HepG2 (cell line): Measurements from ENCODE around the gene VCAN.

Experiments
- GABPA ChIP-seq, 2 experiments: IDR thresholded peaks; 2 replicates each; pipeline ENCODE4 v1.6.1; 2011 to 2016; ENCODE audit warnings: low read depth in 2 of 2, low read length in 1 of 2, missing biosample characterization in 1 of 2, missing genetic modification characterization in 1 of 2
- POLR2AphosphoS5 ChIP-seq: IDR thresholded peaks from 2 replicates; pipeline ENCODE4 v1.6.1; 2012; ENCODE audit warnings: low read depth, low read length
- RAD21 ChIP-seq: fragments of 450-650 bp; formaldehyde crosslinking; IDR thresholded peaks from 2 replicates; pipeline ENCODE4 v1.5.0; 2020; ENCODE audit warnings: mild to moderate bottlenecking
- SRF ChIP-seq: IDR thresholded peaks from 2 replicates; pipeline ENCODE4 v1.6.1; 2011; ENCODE audit warnings: mild to moderate bottlenecking, low read depth, low read length, moderate library complexity
- ZBTB7A ChIP-seq: sonication (generic); formaldehyde crosslinking; IDR thresholded peaks from 2 replicates; pipeline ENCODE4 v1.8.0; 2022; ENCODE audit warnings: mild to moderate bottlenecking, missing genetic modification reagents
- ZNF30 ChIP-seq: sonication (generic); formaldehyde crosslinking; IDR thresholded peaks from 2 replicates; pipeline ENCODE4 v1.5.0; 2020; ENCODE audit warnings: mild to moderate bottlenecking, missing genetic modification reagents
- TF ChIP-seq, protein P1 (sequence below): sonication (generic); formaldehyde crosslinking; IDR thresholded peaks from 2 replicates; pipeline ENCODE4 v1.5.0; 2020; ENCODE audit warnings: mild to moderate bottlenecking, missing genetic modification reagents, moderate library complexity
- TF ChIP-seq, protein P2 (sequence below), 2 experiments: sonication (generic) in 1 of 2; formaldehyde crosslinking in 1 of 2; IDR thresholded peaks; 2 replicates each; pipeline versions ENCODE4 v1.4.0 to v1.6.1; 2018 to 2020; ENCODE audit warnings: missing genetic modification reagents in 2 of 2, borderline replicate concordance in 1 of 2, low read depth in 1 of 2, mild to moderate bottlenecking in 1 of 2, missing biosample characterization in 1 of 2
- TF ChIP-seq, protein P3 (sequence below): fragments of 450-650 bp; IDR thresholded peaks from 2 replicates; pipeline ENCODE4 v1.6.1; 2016
- TF ChIP-seq, protein P4 (sequence below): sonication (generic); formaldehyde crosslinking; IDR thresholded peaks from 2 replicates; pipeline ENCODE4 v1.8.1; 2023; ENCODE audit warnings: mild to moderate bottlenecking, missing genetic modification reagents

DNA sequence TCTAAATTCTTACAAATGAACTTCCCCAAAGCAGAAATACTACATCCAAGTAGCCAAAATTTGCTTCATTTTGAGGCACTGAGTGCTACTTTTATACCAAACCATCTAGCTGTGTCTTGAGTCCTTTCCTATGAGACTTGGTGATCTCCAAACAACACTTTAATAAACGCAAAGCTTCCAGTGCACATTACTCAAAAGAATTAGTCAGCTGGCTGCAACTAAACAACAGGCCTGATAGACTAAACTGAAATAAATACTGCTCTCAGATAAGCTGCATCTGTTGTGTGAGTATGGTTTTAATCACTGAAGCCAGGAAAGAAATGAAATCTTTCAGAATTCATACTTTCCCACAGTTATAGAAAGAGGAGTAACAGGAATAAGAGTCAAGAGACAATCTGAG, 80.3 kb downstream of the VCAN start:
- TF ChIP-seq, protein P1, sequence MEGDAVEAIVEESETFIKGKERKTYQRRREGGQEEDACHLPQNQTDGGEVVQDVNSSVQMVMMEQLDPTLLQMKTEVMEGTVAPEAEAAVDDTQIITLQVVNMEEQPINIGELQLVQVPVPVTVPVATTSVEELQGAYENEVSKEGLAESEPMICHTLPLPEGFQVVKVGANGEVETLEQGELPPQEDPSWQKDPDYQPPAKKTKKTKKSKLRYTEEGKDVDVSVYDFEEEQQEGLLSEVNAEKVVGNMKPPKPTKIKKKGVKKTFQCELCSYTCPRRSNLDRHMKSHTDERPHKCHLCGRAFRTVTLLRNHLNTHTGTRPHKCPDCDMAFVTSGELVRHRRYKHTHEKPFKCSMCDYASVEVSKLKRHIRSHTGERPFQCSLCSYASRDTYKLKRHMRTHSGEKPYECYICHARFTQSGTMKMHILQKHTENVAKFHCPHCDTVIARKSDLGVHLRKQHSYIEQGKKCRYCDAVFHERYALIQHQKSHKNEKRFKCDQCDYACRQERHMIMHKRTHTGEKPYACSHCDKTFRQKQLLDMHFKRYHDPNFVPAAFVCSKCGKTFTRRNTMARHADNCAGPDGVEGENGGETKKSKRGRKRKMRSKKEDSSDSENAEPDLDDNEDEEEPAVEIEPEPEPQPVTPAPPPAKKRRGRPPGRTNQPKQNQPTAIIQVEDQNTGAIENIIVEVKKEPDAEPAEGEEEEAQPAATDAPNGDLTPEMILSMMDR, result no peak
- TF ChIP-seq GABPA (IDR thresholded peaks at IDR 0.05; ENCODE audit: low read depth, low read length) (no peak), GABPA (CRISPR knock-in tag; IDR thresholded peaks at IDR 0.05; ENCODE audit: low read depth) (no peak), ZBTB7A (no peak), POLR2AphosphoS5 (no peak), RAD21 (no peak), SRF (no peak), ZNF30 (CRISPR knock-in tag) (no peak)
- TF ChIP-seq, protein P2, sequence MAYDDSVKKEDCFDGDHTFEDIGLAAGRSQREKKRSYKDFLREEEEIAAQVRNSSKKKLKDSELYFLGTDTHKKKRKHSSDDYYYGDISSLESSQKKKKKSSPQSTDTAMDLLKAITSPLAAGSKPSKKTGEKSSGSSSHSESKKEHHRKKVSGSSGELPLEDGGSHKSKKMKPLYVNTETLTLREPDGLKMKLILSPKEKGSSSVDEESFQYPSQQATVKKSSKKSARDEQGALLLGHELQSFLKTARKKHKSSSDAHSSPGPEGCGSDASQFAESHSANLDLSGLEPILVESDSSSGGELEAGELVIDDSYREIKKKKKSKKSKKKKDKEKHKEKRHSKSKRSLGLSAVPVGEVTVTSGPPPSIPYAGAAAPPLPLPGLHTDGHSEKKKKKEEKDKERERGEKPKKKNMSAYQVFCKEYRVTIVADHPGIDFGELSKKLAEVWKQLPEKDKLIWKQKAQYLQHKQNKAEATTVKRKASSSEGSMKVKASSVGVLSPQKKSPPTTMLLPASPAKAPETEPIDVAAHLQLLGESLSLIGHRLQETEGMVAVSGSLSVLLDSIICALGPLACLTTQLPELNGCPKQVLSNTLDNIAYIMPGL (CRISPR knock-in tag; IDR thresholded peaks at IDR 0.05; ENCODE audit: borderline replicate concordance in 1 of 2, low read depth in 1 of 2), result no peak
- TF ChIP-seq, protein P3, sequence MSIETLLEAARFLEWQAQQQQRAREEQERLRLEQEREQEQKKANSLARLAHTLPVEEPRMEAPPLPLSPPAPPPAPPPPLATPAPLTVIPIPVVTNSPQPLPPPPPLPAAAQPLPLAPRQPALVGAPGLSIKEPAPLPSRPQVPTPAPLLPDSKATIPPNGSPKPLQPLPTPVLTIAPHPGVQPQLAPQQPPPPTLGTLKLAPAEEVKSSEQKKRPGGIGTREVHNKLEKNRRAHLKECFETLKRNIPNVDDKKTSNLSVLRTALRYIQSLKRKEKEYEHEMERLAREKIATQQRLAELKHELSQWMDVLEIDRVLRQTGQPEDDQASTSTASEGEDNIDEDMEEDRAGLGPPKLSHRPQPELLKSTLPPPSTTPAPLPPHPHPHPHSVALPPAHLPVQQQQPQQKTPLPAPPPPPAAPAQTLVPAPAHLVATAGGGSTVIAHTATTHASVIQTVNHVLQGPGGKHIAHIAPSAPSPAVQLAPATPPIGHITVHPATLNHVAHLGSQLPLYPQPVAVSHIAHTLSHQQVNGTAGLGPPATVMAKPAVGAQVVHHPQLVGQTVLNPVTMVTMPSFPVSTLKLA, result no peak
- TF ChIP-seq, protein P4, sequence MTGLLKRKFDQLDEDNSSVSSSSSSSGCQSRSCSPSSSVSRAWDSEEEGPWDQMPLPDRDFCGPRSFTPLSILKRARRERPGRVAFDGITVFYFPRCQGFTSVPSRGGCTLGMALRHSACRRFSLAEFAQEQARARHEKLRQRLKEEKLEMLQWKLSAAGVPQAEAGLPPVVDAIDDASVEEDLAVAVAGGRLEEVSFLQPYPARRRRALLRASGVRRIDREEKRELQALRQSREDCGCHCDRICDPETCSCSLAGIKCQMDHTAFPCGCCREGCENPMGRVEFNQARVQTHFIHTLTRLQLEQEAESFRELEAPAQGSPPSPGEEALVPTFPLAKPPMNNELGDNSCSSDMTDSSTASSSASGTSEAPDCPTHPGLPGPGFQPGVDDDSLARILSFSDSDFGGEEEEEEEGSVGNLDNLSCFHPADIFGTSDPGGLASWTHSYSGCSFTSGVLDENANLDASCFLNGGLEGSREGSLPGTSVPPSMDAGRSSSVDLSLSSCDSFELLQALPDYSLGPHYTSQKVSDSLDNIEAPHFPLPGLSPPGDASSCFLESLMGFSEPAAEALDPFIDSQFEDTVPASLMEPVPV, result no peak
